ENCODE data around the gene EHD2. TPM values are rescaled to one million over a fixed set of nuclear protein-coding genes. Genes with fewer than 3 reads are reported as not detected.

EHD2 gene
- total and polyA plus RNA-seq, 2 experiments from 2014 or later: 163 to 498 TPM

DNA sequence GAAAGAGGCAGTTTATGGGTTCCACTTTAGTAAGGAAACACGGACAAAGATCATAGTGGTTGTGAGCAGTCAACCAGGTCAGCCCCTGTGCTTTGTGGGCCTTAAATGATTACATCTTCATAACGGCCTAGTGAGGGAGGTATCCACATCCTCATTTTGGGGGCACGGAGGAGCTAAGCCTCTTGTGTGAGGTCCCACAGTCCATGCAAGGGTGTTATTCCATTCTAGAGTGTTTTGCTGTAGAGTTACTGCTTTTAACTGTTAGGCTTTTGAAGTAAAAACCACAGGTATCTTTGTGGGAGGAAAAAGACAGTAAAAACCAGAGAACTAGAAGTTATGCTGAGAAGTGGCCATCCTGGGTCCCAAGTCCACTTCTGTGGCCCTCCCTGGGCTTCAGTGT, 36.1 kb downstream of the EHD2 start:
- H3F3A ChIP-seq (ENCODE audit: insufficient read depth): peaks cover 5% of the 10 kb centered on the region; the same call in 1 of the 2 replicates
- H3K27me3 ChIP-seq (replicated peaks; ENCODE audit: insufficient read depth): no peaks in the 10 kb centered on the region
- peaks cover 10% of the 10 kb centered on the region; the same call in 1 of the 2 replicates for H3K4me1 ChIP-seq (ENCODE audit: insufficient read depth)
- in situ Hi-C loops (cut with MboI): no loop called here
- TF ChIP-seq EZH2 (IDR thresholded peaks at IDR 0.05; ENCODE audit: insufficient read depth, poor library complexity, severe bottlenecking) (no peak), EZH2phosphoT487 (IDR thresholded peaks at IDR 0.05; ENCODE audit: insufficient read depth, low read depth) (no peak)
- no peak for DNase-seq
- H3K79me2 ChIP-seq (ENCODE audit: insufficient read depth): peaks cover 42% of the 10 kb centered on the region
- no peak overlapping the region for H3K27ac ChIP-seq
- no peak overlapping the region for H2AFZ ChIP-seq
- no peak overlapping the region for H3K4me3 ChIP-seq
- H3K4me2 ChIP-seq (ENCODE audit: unreplicated experiment): no peak overlapping the region
- H3K36me3 ChIP-seq (ENCODE audit: low read depth): peaks cover 21% of the 10 kb centered on the region
- H3K9me2 ChIP-seq (ENCODE audit: insufficient read depth): no peaks in the 10 kb centered on the region
- 98 to 100% methylated on average over 3 of the region's 3 CpGs for WGBS, 2 experiments (ENCODE audit: low coverage in 1 of 2, low lambda C conversion rate in 2 of 2, missing lambda C conversion rate in 2 of 2)
- no peaks in the 10 kb centered on the region for H4K20me1 ChIP-seq (ENCODE audit: insufficient read depth)
- no peaks in the 10 kb centered on the region for H3K9me3 ChIP-seq (ENCODE audit: low read depth)
- H3K9ac ChIP-seq: no peak overlapping the region

- WGBS, 2 experiments (ENCODE audit: low coverage in 1 of 2, low lambda C conversion rate in 2 of 2, missing lambda C conversion rate in 2 of 2): 93 to 96% methylated on average over 15 to 18 of the region's 18 CpGs
- no peaks in the 10 kb centered on the region for H3K9me2 ChIP-seq (ENCODE audit: insufficient read depth)
- H3K9ac ChIP-seq: no peak overlapping the region
- DNase-seq: no peak
- no peak overlapping the region for H3K4me2 ChIP-seq (ENCODE audit: unreplicated experiment)
- in situ Hi-C loops (cut with MboI): no loop called here
- H3K4me3 ChIP-seq: no peak overlapping the region
- no peaks in the 10 kb centered on the region for H4K20me1 ChIP-seq (ENCODE audit: insufficient read depth)
- H3F3A ChIP-seq (ENCODE audit: insufficient read depth): no peaks in the 10 kb centered on the region
- no peaks in the 10 kb centered on the region for H3K27me3 ChIP-seq (replicated peaks; ENCODE audit: insufficient read depth)
- H3K79me2 ChIP-seq (ENCODE audit: insufficient read depth): peaks cover 42% of the 10 kb centered on the region
- no peak overlapping the region for H3K27ac ChIP-seq
- peaks cover 21% of the 10 kb centered on the region for H3K36me3 ChIP-seq (ENCODE audit: low read depth)
- no peak for TF ChIP-seq EZH2phosphoT487 (IDR thresholded peaks at IDR 0.05; ENCODE audit: insufficient read depth, low read depth)
- no peak for TF ChIP-seq EZH2 (IDR thresholded peaks at IDR 0.05; ENCODE audit: insufficient read depth, poor library complexity, severe bottlenecking)
- H2AFZ ChIP-seq: no peak overlapping the region
- H3K4me1 ChIP-seq (ENCODE audit: insufficient read depth): peaks cover 8% of the 10 kb centered on the region; the same call in 1 of the 2 replicates
- H3K9me3 ChIP-seq (ENCODE audit: low read depth): no peaks in the 10 kb centered on the region
Measured at GRCh38 chr19:47750752-47751151, 37.5 kb downstream of the EHD2 start.

DNA sequence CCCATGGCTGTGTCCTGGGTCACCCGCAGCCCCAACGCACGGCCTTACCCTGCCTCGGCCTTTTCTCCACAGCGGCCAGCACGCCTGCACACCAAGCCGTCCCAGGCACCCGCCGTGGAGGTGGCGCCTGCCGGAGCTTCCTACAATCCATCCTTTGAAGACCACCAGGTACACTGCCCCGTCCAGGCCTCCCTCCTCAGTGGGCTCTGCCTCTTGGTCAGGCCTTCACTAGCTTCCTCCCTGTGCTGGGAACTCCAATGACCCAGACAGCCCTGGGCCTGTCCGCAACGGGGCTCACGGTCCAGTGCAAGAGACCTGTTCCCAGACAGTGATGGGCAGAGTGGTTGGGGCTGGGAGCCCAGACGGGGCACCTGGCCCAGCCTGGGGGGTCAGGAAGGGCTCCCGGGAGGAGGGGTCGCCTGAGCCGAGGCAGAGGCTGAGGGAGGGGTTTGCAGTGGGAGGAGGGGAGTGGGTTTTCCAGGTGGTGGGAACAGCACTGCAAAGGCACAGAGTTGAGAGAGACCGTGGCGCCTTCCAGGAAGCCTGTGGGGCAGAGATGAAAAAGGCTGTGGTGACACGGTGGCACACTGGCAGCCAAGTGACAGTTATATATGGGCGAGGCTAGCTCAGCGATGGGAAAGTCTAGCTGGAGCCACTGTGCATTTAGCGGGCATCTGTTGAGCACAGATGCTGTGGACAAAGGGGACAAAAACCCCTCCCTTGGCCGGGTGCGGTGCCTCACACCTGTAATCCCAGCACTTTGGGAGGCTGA, 39.4 kb downstream of the EHD2 start:
- no peak overlapping the region for H3K4me3 ChIP-seq
- in situ Hi-C loops (cut with MboI): no loop called here
- H3K9ac ChIP-seq: no peak overlapping the region
- H3K79me2 ChIP-seq (ENCODE audit: insufficient read depth): peaks cover 23% of the 10 kb centered on the region
- no peak overlapping the region for H3K27ac ChIP-seq
- no peaks in the 10 kb centered on the region for H3K4me1 ChIP-seq (ENCODE audit: insufficient read depth)
- H2AFZ ChIP-seq: no peak overlapping the region
- peaks cover 16% of the 10 kb centered on the region for H3K36me3 ChIP-seq (ENCODE audit: low read depth)
- TF ChIP-seq EZH2 (IDR thresholded peaks at IDR 0.05; ENCODE audit: insufficient read depth, poor library complexity, severe bottlenecking) (no peak), EZH2phosphoT487 (IDR thresholded peaks at IDR 0.05; ENCODE audit: insufficient read depth, low read depth) (no peak)
- H3K9me2 ChIP-seq (ENCODE audit: insufficient read depth): no peaks in the 10 kb centered on the region
- H3K9me3 ChIP-seq (ENCODE audit: low read depth): no peaks in the 10 kb centered on the region
- H3F3A ChIP-seq (ENCODE audit: insufficient read depth): no peaks in the 10 kb centered on the region
- 90 to 91% methylated on average over 26 to 27 of the region's 27 CpGs for WGBS, 2 experiments (ENCODE audit: low coverage in 1 of 2, low lambda C conversion rate in 2 of 2, missing lambda C conversion rate in 2 of 2)
- H3K4me2 ChIP-seq (ENCODE audit: unreplicated experiment): no peak overlapping the region
- no peak for DNase-seq
- H3K27me3 ChIP-seq (replicated peaks; ENCODE audit: insufficient read depth): no peaks in the 10 kb centered on the region
- no peaks in the 10 kb centered on the region for H4K20me1 ChIP-seq (ENCODE audit: insufficient read depth)

DNA sequence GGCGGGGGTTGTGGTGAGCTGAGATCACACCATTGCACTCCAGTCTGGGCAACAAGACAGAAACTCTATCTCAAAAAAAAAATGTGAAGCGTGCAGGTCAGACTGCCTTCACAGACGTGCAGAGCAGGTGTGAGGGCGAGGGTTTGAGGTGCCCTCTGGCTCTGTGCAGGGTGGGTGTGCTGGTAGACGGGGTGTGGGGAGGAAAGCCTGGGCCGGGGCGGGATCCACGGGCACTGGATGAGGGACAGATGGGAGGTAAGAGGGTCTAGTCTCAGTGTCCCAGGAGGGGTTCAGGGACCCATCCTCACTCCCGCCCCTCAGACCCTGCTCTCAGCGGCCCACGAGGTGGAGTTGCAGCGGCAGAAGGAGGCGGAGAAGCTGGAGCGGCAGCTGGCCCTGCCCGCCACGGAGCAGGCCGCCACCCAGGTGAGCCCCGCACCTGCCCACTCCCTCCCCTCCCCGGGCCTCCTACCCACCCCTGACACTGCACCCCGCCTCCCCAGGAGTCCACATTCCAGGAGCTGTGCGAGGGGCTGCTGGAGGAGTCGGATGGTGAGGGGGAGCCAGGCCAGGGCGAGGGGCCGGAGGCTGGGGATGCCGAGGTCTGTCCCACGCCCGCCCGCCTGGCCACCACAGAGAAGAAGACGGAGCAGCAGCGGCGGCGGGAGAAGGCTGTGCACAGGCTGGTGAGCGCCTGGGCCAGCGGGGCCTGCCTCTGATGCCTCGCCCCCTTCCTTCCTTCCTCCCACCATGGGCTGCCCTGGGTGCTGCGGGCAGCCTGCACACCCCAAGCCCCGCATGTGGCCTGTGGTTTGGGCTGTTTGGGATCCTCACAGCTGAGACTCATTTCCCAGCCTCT, 41.2 kb downstream of the EHD2 start:
- no peak overlapping the region for H3K27ac ChIP-seq
- in situ Hi-C loops (cut with MboI): no loop called here
- H3K9me2 ChIP-seq (ENCODE audit: insufficient read depth): no peaks in the 10 kb centered on the region
- peaks cover 5% of the 10 kb centered on the region for H3K79me2 ChIP-seq (ENCODE audit: insufficient read depth)
- no peaks in the 10 kb centered on the region for H3K4me1 ChIP-seq (ENCODE audit: insufficient read depth)
- H2AFZ ChIP-seq: no peak overlapping the region
- no peak overlapping the region for H3K4me2 ChIP-seq (ENCODE audit: unreplicated experiment)
- no peaks in the 10 kb centered on the region for H3K9me3 ChIP-seq (ENCODE audit: low read depth)
- 91 to 95% methylated on average over 12 to 37 of the region's 37 CpGs for WGBS, 2 experiments (ENCODE audit: low coverage in 1 of 2, low lambda C conversion rate in 2 of 2, missing lambda C conversion rate in 2 of 2)
- peaks cover 6% of the 10 kb centered on the region; the same call in 1 of the 2 replicates for H3F3A ChIP-seq (ENCODE audit: insufficient read depth)
- H4K20me1 ChIP-seq (ENCODE audit: insufficient read depth): no peaks in the 10 kb centered on the region
- no peak overlapping the region for H3K4me3 ChIP-seq
- no peaks in the 10 kb centered on the region for H3K27me3 ChIP-seq (replicated peaks; ENCODE audit: insufficient read depth)
- peaks cover 24% of the 10 kb centered on the region; the same call in 1 of the 2 replicates for H3K36me3 ChIP-seq (ENCODE audit: low read depth)
- TF ChIP-seq EZH2 (IDR thresholded peaks at IDR 0.05; ENCODE audit: insufficient read depth, poor library complexity, severe bottlenecking) (no peak), EZH2phosphoT487 (IDR thresholded peaks at IDR 0.05; ENCODE audit: insufficient read depth, low read depth) (no peak)
- no peak overlapping the region for H3K9ac ChIP-seq
- DNase-seq: no peak
